ENCODE measurements around the gene SPRED2. TPM values are rescaled to one million over a fixed set of nuclear protein-coding genes. Genes with fewer than 3 reads are reported as not detected.
"Not testable (repeated sequence)": the region's sequence is repeated elsewhere in the genome, so short reads cannot be mapped to it uniquely, and the experiment has no call there.

The SPRED2 gene
- total RNA-seq, 4 donors from 2014 or later: 8.4 to 34.8 (median 29.7) TPM

GRCh38 chr2:65343386-65343785, 89.0 kb downstream of the SPRED2 start:
- Histone ChIP-seq H3K4me1 (no peaks in the 10 kb centered on the region), H3K27me3 (no peaks in the 10 kb centered on the region), H3K27ac (no peak overlapping the region), H3K9me3 (no peaks in the 10 kb centered on the region), H3K4me3 (no peak overlapping the region), H3K36me3 (no peaks in the 10 kb centered on the region)
- intact Hi-C loops (cut with DNase I; ENCODE audit: low total_unique reads) (no loop called here), in situ Hi-C loops (cut with MboI; ENCODE audit: low pct_ligation_motif_present in 1 of 4, low pct_unique_long_range_greater_than_20kb in 1 of 4, low sequenced_read_pairs in 3 of 4) (no loop called here)
- DNase-seq: no peak
- no peak for TF ChIP-seq EP300 (IDR thresholded peaks at IDR 0.05; ENCODE audit: low read depth)
- no peak for TF ChIP-seq POLR2AphosphoS5 (IDR thresholded peaks at IDR 0.05)
- no peak for TF ChIP-seq CTCF (IDR thresholded peaks at IDR 0.05)
- no peak for TF ChIP-seq POLR2A (IDR thresholded peaks at IDR 0.05)

DNA sequence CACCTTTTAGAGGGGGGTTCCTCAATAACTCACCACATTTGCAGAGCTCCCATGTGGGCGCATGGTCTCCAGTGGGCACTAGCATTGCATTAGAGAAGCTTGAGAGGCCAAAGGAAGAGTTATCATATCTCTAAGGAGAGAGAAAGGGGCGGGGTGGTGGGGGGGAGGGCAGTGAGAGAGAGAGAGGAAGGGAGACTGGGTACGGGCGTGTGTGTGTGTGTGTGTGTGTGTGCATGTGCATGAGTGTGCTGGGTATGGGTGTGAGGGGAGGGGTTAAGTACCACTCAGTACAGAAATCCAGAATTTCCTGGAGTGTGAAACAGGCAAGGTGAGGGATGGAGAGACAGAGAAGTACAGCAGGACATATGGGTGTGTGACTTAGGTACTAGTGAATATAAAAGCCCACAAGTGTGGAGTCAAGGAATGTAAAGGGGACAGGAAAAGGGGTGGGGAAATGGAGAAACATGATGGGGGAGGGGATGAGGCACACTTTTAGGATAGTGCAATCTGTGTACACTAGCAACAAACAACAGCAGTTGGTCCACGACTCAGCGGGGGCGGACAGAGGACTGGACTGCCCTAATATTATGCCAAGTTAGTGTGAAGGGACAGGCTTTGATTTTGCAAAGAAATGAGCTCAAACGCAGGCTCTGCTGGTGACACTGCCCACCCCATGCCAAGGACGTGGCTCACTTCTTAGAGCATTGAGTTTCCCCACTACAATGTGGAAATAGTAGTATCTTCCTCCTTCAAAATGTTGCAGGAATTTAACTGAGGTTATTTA, 91.3 kb downstream of the SPRED2 start:
- no peak for DNase-seq
- 86 to 87% methylated on average over 7 to 9 of the region's 9 CpGs for WGBS, 2 donors (ENCODE audit: low coverage in 1 of 2)
- intact Hi-C loops (cut with DNase I; ENCODE audit: low total_unique reads) (no loop called here), in situ Hi-C loops (cut with MboI; ENCODE audit: low pct_ligation_motif_present in 1 of 4, low pct_unique_long_range_greater_than_20kb in 1 of 4, low sequenced_read_pairs in 3 of 4) (no loop called here)
- no peak overlapping the region for H3K4me3 ChIP-seq
- H3K9me3 ChIP-seq: no peaks in the 10 kb centered on the region
- TF ChIP-seq EP300 (IDR thresholded peaks at IDR 0.05; ENCODE audit: low read depth) (no peak), POLR2A (IDR thresholded peaks at IDR 0.05) (no peak), CTCF (IDR thresholded peaks at IDR 0.05) (no peak), POLR2AphosphoS5 (IDR thresholded peaks at IDR 0.05) (no peak)
- H3K27me3 ChIP-seq: no peaks in the 10 kb centered on the region
- no peaks in the 10 kb centered on the region for H3K36me3 ChIP-seq
- no peak overlapping the region for H3K27ac ChIP-seq
- no peaks in the 10 kb centered on the region for H3K4me1 ChIP-seq

DNA sequence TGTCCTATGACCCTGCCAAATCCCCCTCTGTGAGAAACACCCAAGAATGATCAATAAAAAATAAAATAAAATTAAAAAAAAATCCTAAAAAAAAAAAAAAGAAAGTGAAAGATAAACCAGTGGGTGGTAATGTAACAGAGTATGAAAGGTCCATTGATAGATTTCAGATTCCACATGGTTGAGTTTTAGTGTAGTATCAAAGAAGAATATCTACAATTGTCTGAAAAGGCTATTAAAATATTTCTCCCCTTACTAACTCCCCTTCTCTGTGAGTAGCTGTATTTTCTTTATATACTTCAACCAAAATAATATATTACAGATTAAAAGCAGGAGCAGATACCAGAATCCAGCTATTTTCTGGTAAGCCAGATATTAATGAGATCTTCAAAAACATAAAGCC, 92.8 kb downstream of the SPRED2 start:
- Histone ChIP-seq H3K4me3 (no peak overlapping the region), H3K9me3 (no peaks in the 10 kb centered on the region), H3K36me3 (no peaks in the 10 kb centered on the region), H3K4me1 (no peaks in the 10 kb centered on the region), H3K27ac (no peak overlapping the region), H3K27me3 (no peaks in the 10 kb centered on the region)
- intact Hi-C loops (cut with DNase I; ENCODE audit: low total_unique reads) (no loop called here), in situ Hi-C loops (cut with MboI; ENCODE audit: low pct_ligation_motif_present in 1 of 4, low pct_unique_long_range_greater_than_20kb in 1 of 4, low sequenced_read_pairs in 3 of 4) (no loop called here)
- DNase-seq: no peak
- TF ChIP-seq POLR2AphosphoS5 (IDR thresholded peaks at IDR 0.05) (no peak), EP300 (IDR thresholded peaks at IDR 0.05; ENCODE audit: low read depth) (no peak), POLR2A (IDR thresholded peaks at IDR 0.05) (no peak), CTCF (IDR thresholded peaks at IDR 0.05) (no peak)

DNA sequence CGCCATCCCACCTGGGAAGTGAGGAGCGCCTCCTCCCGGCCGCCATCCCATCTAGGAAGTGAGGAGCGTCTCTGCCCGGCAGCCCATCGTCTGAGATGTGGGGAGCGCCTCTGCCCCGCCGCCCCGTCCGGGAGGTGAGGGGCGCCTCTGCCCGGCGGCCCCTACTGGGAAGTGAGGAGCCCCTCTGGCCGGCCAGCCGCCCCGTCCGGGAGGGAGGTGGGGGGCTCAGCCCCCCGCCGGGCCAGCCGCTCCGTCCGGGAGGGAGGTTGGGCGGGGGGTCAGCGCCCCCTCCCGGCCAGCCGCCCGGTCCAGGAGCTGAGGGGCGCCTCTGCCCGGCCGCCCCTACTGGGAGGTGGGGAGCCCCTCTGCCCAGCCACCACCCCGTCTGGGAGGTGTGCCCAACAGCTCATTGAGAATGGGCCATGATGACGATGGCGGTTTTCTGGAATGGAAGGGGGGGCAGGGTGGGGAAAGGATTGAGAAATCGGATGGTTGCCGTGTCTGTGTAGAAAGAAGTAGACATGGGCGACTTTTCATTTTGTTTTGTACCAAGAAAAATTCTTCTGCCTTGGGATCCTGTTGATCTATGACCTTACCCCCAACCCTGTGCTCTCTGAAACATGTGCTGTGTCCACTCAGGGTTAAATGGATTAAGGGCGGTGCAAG, 93.4 kb downstream of the SPRED2 start:
- H3K9me3 ChIP-seq; H3K4me1 ChIP-seq; H3K27me3 ChIP-seq; in situ Hi-C loops (cut with MboI; ENCODE audit: low pct_ligation_motif_present in 1 of 4, low pct_unique_long_range_greater_than_20kb in 1 of 4, low sequenced_read_pairs in 3 of 4); intact Hi-C loops (cut with DNase I; ENCODE audit: low total_unique reads); DNase-seq; H3K36me3 ChIP-seq; H3K27ac ChIP-seq; H3K4me3 ChIP-seq: not testable (repeated sequence)
- 91% methylated on average over 4 of the region's 39 CpGs; no CpG with 5 or more reads in 1 of the 2 donors for WGBS, 2 donors (ENCODE audit: low coverage in 1 of 2)

- H3K27me3 ChIP-seq; intact Hi-C loops (cut with DNase I; ENCODE audit: low total_unique reads): not testable (repeated sequence)
Measured at GRCh38 chr2:65337915-65338314, 94.5 kb downstream of the SPRED2 start.

More at GRCh38 chr2:65337915-65338314, 94.5 kb downstream of the SPRED2 start:
- DNase-seq; H3K4me1 ChIP-seq; H3K4me3 ChIP-seq; in situ Hi-C loops (cut with MboI; ENCODE audit: low pct_ligation_motif_present in 1 of 4, low pct_unique_long_range_greater_than_20kb in 1 of 4, low sequenced_read_pairs in 3 of 4); H3K9me3 ChIP-seq; H3K27ac ChIP-seq: not testable (repeated sequence)
- H3K36me3 ChIP-seq: peaks cover 0 to 12% (median 1%) of the 10 kb centered on the region in 4 donors
- WGBS, 2 donors (ENCODE audit: low coverage in 1 of 2): 80 to 100% methylated on average over 3 to 6 of the region's 11 CpGs
